GM21515 (cell line): ENCODE results near the gene EPB41L4B.

Source experiments
- ATAC-seq: cut with Tn5 transposase; IDR thresholded peaks from one replicate; pipeline ENCODE4 v1.9.1; 2021; ENCODE audit not compliant: unreplicated experiment

Gene EPB41L4B

GRCh38 chr9:109270971-109271925 is 49.6 kb downstream of the EPB41L4B start:
- no peak for ATAC-seq

GRCh38 chr9:109270441-109270840 is 50.4 kb downstream of the EPB41L4B start:
- no peak for ATAC-seq

GRCh38 chr9:109269839-109270238 is 51.0 kb downstream of the EPB41L4B start:
- ATAC-seq, result no peak

GRCh38 chr9:109269081-109269480 is 51.8 kb downstream of the EPB41L4B start:
- no peak for ATAC-seq

- no peak for ATAC-seq
Measured at GRCh38 chr9:109267555-109267954, 53.3 kb downstream of the EPB41L4B start.

- no peak for ATAC-seq
Measured at GRCh38 chr9:109264877-109265587, 55.8 kb downstream of the EPB41L4B start.

- no peak for ATAC-seq
Measured at GRCh38 chr9:109263358-109263757, 57.5 kb downstream of the EPB41L4B start.

GRCh38 chr9:109258481-109259302 is 62.2 kb downstream of the EPB41L4B start:
- no peak for ATAC-seq

- no peak for ATAC-seq
Measured at GRCh38 chr9:109256336-109256735, 64.5 kb downstream of the EPB41L4B start.

- no peak for ATAC-seq
Measured at GRCh38 chr9:109255394-109255793, 65.5 kb downstream of the EPB41L4B start.

- no peak for ATAC-seq
Measured at GRCh38 chr9:109254317-109254716, 66.5 kb downstream of the EPB41L4B start.

- ATAC-seq, result no peak
Measured at GRCh38 chr9:109253637-109254284, 67.1 kb downstream of the EPB41L4B start.

GRCh38 chr9:109253241-109253636 is 67.6 kb downstream of the EPB41L4B start:
- no peak for ATAC-seq

- no peak for ATAC-seq
Measured at GRCh38 chr9:109252291-109252690, 68.6 kb downstream of the EPB41L4B start.

GRCh38 chr9:109251776-109252106 is 69.1 kb downstream of the EPB41L4B start:
- no peak for ATAC-seq

- ATAC-seq, result no peak
Measured at GRCh38 chr9:109251080-109251775, 69.6 kb downstream of the EPB41L4B start.

- no peak for ATAC-seq
Measured at GRCh38 chr9:109250771-109251079, 70.1 kb downstream of the EPB41L4B start.

- no peak for ATAC-seq
Measured at GRCh38 chr9:109250311-109250741, 70.5 kb downstream of the EPB41L4B start.

- ATAC-seq, result no peak
Measured at GRCh38 chr9:109249615-109250014, 71.2 kb downstream of the EPB41L4B start.

- ATAC-seq, result no peak
Measured at GRCh38 chr9:109248133-109248581, 72.7 kb downstream of the EPB41L4B start.
